C4-2B (cell line): ENCODE data around the gene RABL3.

ENCODE experiments used
- ZFX ChIP-seq: fragments of 450-650 bp; IDR thresholded peaks from 2 replicates; pipeline ENCODE4 v1.6.1; 2017
- TF ChIP-seq, protein P1 (sequence below): fragments of 450-650 bp; conservative IDR thresholded peaks from 2 replicates; pipeline ENCODE4 v1.5.1; 2017; ENCODE audit warnings: mild to moderate bottlenecking

- TF ChIP-seq, protein P1, sequence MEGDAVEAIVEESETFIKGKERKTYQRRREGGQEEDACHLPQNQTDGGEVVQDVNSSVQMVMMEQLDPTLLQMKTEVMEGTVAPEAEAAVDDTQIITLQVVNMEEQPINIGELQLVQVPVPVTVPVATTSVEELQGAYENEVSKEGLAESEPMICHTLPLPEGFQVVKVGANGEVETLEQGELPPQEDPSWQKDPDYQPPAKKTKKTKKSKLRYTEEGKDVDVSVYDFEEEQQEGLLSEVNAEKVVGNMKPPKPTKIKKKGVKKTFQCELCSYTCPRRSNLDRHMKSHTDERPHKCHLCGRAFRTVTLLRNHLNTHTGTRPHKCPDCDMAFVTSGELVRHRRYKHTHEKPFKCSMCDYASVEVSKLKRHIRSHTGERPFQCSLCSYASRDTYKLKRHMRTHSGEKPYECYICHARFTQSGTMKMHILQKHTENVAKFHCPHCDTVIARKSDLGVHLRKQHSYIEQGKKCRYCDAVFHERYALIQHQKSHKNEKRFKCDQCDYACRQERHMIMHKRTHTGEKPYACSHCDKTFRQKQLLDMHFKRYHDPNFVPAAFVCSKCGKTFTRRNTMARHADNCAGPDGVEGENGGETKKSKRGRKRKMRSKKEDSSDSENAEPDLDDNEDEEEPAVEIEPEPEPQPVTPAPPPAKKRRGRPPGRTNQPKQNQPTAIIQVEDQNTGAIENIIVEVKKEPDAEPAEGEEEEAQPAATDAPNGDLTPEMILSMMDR, result no peak
- TF ChIP-seq ZFX, result no peak
Measured at GRCh38 chr3:120763601-120764000, 21.3 kb upstream of the RABL3 start.
